T-helper 9 cell (primary cell): ENCODE results near the gene MOB3B.

Source experiments
- DNase-seq: peaks from one replicate; pipeline ENCODE4 v3.0.0-alpha.2; 2020

MOB3B gene

DNA sequence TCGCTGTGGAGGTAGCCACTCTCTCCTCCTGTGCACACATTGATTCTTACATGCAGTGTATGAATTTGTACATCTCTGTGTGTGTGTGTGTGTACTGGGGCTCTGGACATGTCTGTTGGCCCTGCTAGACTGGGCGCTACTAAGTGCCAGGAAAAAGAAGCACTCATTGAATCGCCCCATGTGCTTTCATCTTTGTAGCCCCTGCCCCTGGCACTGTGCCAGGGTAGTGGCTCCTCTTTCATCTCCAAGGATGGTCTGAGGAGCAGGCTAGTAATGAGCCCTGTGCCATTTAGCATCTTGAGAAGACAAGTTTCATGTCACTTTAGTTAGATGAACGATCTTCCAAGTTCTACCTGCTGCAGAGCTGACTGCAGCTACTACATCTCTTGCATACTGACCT is 198.2 kb downstream of the MOB3B start:
- DNase-seq: no peak

DNA sequence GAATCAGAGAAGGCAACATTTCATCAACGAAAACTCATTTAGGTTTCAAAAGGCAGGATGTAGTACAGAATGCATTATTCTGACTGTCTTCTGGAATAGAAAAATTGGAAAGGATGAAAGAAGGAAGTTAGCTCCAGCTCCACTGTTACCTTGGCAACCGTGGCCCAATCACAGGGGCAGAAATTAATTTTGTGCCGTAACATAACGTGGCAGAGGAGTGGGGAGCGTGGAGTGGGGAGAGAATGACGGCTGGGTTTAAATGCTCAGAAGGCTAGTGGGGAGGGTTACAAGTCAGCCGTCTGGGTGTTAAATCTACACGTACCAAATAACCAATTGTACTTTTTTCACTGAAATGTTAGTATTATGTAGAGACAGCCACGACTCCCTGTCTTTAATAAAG is 200.3 kb downstream of the MOB3B start:
- DNase-seq: no peak

DNA sequence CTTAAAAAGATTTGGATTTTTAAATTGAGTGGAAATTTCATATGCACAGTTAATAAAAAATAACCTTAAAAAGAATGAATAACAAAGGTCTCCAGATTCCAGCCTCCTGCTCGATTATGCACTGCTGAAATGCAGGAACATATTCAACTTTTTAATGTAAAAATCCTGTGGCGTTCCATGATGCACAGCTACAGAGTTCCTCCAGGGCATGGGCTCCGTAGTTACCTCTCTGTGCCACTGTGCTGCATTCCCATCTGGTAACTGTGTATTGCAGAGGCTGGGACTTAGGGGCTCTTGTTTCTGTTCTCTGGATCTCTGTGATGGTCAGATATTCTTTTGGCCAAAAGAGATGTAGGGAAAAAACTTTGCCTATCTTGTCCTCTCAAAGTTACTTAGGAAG is 201.1 kb downstream of the MOB3B start:
- no peak for DNase-seq

DNA sequence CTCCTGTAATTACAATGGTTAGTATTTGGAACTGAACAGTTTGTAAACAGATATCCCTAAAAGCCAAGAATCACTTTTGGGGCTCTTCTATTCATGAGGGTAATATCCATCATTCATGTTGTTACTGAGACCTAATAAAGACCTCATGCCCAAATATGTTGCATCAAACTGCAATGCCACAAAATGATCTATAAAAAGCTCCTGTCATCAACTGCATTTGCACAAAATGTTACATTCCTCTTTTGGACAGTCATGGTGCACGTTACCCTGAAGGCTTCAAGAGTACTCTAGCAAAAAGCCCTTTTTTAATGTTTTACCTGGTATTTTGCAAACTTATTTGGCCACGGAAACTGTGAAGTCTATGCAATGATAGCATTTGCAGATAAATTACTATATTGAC is 218.4 kb downstream of the MOB3B start:
- DNase-seq: no peak

DNA sequence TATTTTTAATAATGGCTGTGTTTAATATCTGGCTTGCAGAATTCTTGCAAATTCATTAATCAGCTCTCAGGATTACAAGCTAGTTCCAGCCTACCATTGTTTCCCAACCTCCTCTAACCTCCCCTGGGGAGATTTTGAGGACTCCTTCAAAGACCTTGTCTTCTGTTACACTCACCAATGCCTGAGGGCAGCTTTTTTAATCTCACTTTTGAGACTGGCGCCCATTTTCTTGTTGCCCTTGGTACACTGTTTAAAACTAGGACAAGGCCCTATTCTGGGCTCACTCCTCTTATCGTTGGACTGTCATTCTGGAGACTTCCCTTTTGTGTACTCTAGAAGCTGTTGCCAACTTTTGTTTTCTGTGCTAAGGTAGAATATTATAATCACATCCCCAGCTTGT is 219.0 kb downstream of the MOB3B start:
- no peak for DNase-seq

DNA sequence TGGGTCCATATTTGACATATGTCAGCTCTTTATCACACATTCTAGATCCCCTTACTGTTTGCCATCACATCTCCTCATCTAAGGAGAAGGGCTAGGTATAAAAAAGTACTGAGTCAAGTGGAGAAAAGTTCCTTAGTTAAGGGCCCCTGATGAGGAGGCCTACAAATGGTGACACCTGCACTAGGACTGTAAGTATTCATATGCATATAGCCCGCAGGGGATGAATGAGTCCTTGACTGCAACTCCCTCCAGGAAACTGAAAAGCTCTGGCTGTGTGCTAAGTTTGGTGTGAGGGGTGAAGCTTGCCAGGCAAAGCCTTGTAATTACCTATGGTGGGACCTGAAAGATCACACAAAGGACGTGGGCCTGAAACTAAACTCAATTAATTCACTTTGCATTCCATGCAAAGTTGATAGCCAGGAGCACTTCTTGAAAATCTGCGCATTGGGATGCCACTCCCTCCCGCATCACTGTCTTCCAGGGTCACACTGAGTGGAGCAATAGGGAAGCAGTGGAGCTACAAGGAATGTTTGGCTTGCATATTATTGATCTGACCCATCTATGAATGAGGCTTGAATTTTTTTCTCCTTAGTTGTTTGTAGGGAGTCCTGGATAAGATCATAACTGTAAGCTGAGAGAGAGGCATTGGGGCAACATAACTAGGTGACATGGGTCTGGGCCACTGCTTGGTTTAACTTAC is 220.8 kb downstream of the MOB3B start:
- DNase-seq: no peak

DNA sequence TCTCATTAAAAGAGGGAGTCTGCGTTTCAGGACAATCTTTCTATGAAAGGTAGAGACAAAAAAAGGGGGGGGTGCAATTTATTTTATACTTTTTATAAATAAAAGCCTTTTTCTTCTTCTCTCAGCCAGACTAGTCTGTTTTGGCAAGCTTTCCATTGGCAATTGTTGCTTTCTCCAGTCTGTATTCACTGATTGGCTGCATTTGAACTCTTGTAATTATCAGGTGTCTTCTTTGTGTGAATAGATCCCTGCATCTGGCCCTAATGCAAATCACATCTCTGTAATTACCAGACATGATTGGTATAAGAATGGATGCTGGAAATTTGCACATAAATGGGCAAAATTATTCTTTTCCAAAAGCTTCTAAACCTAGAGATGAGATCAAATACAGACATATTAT is 225.1 kb downstream of the MOB3B start:
- no peak for DNase-seq

DNA sequence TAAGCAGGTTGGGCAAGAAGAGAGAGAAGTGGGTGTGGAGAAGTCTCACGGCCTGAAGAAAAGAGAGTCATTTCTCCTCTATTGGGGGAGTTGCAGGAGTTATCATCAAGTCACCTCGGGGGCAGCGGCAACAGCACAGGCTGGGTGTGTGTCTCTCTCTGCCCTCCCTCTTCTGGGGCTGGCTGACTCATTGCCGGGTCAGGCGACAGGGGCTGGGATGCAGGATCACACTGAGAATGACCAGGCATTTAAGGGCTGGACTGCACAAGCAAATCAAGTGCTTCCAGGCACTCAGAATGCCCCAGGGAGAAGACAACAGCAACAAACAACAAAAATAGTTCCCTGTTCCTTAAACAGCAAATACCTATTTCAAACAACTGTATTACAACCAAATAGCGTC is 226.4 kb downstream of the MOB3B start:
- no peak for DNase-seq

DNA sequence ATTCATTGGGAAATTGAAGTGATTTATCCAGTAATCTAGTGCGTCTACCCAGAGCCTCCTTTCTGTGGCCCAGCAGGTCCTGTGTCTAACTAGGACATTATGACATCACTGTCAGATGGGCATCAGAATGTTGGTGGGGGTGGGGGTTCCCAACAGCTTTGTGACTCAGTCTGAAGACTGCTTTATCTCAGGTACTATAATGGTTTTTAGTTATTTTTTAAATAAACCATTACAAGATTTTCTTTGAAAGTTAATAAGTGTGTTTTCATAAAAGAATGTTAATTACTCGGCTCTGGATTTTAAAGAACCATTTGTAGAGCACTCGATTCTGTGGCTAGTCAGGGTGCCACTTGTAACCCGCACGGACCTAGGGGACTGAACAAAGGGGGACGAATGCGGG is 232.6 kb downstream of the MOB3B start, which contains the start of gene EQTN:
Gene EQTN (minus strand): TSS at position 101 of the 400 bp plus-strand sequence. CDS start 95 bp downstream, at position 6.
- no peak for DNase-seq

DNA sequence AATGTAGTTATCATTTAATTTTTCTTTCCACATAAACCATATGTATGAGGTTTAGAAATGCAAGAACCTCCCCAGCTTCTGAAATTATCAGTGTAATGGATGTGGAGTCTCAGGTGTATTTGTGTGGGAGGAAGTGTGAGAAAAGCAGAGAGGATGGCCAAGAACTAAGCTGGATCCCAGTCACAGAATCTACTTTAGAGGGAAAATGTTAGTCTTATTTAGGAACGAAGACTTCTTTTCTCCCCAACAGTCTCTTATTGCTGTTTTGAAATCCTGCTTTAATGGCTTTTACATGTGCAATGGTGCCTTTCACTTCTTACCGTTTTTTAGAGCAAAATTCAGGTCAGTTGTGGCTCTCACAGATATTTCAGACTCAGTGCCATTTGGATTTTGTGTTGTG is 235.6 kb downstream of the MOB3B start:
- DNase-seq: no peak

DNA sequence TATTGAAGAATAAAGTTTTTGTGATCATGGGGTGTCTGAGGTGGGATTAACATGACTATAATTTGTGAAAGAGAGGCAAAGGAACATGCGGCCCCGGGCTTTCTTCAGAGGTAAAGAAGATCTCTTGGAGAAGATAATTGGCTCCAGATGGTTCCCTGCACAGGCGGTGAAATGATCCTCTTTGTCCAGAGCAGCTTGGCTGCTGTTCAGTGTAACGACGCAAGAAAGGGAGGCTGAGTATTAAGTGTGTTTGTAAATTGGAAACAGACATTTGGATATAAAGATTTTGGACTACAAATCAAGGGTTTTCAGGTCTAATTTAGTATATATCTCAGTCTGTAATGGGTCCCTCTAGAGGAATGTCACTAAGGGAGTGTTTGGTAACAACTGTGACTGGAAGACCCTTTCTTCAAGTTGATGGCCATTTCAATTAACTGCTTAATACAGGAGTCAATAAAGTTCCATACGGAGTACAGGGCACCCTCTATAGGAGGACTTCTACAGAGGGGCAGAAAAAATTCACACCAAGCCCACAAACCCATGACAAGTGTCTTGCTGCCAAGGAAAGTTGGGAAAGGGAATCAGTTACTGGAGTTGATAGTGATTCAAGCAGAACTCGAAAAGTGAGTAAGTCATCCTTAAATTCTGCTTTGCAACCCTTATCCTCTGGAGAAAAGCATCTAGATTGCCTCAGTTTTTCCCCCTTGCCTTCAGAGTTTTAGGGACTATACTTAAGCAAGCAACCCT is 236.8 kb downstream of the MOB3B start:
- no peak for DNase-seq

DNA sequence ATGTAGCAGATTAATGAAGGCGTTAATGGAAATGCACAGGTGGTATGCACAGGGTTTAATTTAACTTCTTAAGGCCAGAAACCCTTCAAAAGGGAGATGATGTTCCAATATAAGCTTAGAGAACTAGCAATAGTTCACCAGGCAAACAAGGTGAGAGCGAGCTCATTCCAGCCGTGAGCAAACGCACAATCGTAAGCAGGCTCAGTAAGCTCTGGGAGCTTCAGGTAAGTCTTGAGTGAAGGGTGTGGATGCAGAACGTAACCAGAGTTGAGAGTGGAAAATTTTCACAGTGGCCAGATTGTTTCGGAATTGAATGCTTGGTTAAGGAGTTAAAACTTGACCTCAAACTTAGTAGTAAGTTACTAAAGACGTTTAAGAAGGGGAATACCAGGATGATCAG is 238.3 kb downstream of the MOB3B start:
- no peak for DNase-seq

DNA sequence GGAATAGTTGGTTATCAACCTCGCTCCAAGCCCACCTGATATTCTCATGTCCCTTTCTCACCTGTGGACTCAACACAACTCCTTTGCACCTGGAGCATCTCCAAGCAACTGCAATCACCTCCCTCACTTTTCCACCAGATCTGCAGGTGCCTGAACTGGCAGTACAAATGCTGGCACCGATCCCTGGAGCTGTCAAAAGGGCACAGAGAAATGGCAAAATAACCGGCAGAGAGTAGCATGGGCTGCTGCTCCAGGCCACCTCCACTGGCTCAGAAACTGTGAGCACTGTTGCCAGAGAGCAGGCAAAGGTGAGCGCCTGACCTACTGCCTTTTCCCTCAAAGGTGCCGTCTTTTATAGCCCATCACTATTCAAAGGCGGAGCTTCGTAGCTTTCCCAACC is 247.3 kb downstream of the MOB3B start:
- DNase-seq: no peak

DNA sequence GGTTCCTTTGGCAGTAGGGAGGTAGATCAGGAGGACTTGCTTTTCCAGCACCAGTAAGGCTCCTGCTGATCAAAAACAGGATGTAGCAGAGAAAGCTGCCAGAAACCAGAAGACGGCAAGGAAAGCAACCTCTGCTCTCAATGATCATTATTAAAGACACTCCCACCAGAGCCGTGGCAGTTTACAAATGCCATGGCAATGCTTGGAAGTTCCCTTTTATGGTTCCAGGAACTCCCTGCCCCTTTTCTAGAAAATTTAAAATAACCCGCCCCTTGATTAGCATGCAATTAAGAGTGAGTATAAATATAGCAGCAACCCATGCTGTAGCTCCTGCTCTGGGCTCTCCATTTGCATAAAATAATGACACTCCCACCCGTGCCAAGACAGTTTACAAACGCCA is 248.8 kb downstream of the MOB3B start:
- DNase-seq: no peak

DNA sequence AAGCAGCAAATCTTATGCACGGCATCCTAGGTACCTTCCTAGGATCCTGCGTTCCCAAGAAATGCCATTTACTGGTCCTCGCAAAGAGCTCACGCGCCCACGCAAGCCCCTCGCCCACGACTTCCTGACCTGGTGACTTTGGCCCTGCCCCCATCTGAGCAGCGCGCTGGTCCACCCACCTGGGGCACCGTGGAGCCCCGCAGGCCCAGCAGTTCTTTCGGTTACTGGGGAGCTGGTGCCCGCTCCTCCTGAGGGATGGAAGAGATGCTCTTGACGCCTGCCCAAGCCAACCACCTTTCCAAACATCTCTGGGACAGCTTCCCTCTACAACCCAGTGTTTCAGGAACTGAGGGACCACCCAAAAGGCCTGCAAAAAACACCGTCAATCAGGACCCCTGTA is 249.4 kb downstream of the MOB3B start:
- no peak for DNase-seq

DNA sequence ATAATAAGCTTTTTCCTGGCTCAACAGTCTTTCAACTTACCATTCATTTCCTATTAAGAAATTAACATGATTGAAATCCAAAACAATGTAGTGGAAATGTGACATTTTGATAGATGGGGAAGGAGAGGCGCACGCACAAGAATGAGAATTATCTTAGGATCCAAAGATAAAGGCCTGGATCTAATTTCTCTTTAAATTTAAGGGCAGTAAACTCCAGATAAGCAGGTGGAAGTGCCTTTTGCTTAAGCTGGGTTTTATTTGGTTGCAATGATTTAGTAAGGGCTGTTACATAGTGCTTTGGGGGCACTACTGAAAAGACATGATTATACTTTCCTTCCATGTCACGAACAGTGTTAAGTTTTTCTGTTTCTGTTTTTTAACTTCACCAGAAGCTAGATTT is 250.0 kb downstream of the MOB3B start:
- DNase-seq: no peak

DNA sequence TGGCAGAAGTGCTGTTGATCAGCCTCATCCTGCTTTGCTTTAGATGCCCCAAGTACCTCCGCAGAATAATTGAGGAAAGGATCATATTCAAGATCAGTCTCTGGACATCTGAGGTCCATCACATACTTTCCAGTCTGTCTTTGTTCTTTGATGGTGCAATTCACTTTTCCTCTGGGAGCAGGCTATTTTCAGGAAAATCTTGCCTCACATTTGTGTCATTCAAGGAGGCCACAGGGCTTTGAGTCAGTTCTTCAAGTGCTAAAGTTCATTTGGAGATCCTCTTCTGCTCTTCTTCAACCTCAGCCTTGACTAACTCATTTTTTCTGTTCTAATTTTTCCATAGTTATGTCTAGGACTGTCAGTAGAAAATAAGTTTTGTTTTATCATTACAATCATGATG is 251.2 kb downstream of the MOB3B start:
- no peak for DNase-seq

DNA sequence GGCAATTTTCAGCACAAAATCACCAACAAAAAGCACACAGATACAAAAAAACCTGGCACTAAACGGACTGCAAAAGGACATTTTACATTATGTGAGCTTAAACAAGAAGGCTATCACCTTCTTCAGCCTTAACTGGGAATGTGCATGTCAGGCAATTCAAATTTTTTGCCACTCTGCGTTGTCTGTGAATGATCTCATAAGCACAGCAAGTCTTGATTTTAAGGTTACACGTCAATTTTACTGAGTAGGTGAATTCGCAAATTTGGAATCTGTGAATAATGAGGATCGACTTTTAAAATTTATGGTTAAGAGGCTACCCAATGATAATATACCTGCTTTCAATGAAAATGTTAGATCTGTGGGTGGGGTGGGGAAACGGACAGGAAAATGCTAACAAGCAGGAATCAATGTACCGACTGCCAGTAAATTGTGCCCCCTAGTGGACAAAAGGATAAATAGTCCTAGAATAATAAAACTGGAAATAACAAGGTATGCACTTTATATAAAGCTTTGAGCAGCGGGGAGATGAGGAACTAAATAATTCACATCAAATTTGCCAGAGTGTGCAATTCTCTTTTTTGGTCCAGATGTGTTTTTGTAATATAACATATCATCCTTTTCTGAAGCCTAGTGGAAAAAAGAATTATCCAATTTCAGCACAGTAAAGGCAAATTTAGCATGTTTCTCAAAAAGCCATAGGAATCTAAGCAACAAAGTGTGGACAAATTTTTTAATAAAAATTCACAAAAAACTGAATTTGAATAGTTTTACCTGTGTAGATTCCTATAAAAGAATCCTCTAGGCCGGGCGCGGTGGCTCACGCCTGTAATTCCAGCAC is 253.2 kb downstream of the MOB3B start:
- DNase-seq: no peak
